ENCODE data around the gene TMEM151B.
"Not testable (repeated sequence)": the region's sequence is repeated elsewhere in the genome, so short reads cannot be mapped to it uniquely, and the experiment has no call there.

Gene TMEM151B

GRCh38 chr6:44228031-44228430 is 42.2 kb upstream of the TMEM151B start:
- Histone ChIP-seq H3K36me3 (replicated peaks) (peaks cover 51% of the 10 kb centered on the region), H3K27me3 (ENCODE audit: low read depth) (no peaks in the 10 kb centered on the region), H3K4me3 (no peak overlapping the region), H3K9me3 (no peaks in the 10 kb centered on the region), H3K4me1 (peaks cover 17% of the 10 kb centered on the region)
- in situ Hi-C loops (cut with MboI; ENCODE audit: low sequenced_read_pairs) = no loop called here
- no peak for DNase-seq (ENCODE audit: low spot score in 2 of 2)

- H3K4me1 ChIP-seq = peaks cover 16% of the 10 kb centered on the region
- in situ Hi-C loops (cut with MboI; ENCODE audit: low sequenced_read_pairs) = no loop called here
- H3K36me3 ChIP-seq (replicated peaks) = peaks cover 55% of the 10 kb centered on the region
- DNase-seq (ENCODE audit: low spot score in 2 of 2) = no peak
- H3K4me3 ChIP-seq = no peak overlapping the region
- no peaks in the 10 kb centered on the region for H3K9me3 ChIP-seq
- H3K27me3 ChIP-seq (ENCODE audit: low read depth) = no peaks in the 10 kb centered on the region
Measured at GRCh38 chr6:44228433-44228832, 41.8 kb upstream of the TMEM151B start.

- Histone ChIP-seq H3K9me3 (no peaks in the 10 kb centered on the region), H3K4me1 (peaks cover 16% of the 10 kb centered on the region), H3K36me3 (replicated peaks) (peaks cover 59% of the 10 kb centered on the region), H3K27me3 (ENCODE audit: low read depth) (no peaks in the 10 kb centered on the region), H3K4me3 (no peak overlapping the region)
- in situ Hi-C loops (cut with MboI; ENCODE audit: low sequenced_read_pairs) = no loop called here
- DNase-seq (ENCODE audit: low spot score in 2 of 2) = no peak
Measured at GRCh38 chr6:44228836-44229235, 41.4 kb upstream of the TMEM151B start.

- Histone ChIP-seq H3K36me3 (replicated peaks) (peaks cover 64% of the 10 kb centered on the region), H3K9me3 (no peaks in the 10 kb centered on the region), H3K4me1 (peaks cover 14% of the 10 kb centered on the region), H3K4me3 (no peak overlapping the region), H3K27me3 (ENCODE audit: low read depth) (no peaks in the 10 kb centered on the region)
- no peak for DNase-seq (ENCODE audit: low spot score in 2 of 2)
- in situ Hi-C loops (cut with MboI; ENCODE audit: low sequenced_read_pairs) = no loop called here
Measured at GRCh38 chr6:44229376-44230033, 40.7 kb upstream of the TMEM151B start.

DNA sequence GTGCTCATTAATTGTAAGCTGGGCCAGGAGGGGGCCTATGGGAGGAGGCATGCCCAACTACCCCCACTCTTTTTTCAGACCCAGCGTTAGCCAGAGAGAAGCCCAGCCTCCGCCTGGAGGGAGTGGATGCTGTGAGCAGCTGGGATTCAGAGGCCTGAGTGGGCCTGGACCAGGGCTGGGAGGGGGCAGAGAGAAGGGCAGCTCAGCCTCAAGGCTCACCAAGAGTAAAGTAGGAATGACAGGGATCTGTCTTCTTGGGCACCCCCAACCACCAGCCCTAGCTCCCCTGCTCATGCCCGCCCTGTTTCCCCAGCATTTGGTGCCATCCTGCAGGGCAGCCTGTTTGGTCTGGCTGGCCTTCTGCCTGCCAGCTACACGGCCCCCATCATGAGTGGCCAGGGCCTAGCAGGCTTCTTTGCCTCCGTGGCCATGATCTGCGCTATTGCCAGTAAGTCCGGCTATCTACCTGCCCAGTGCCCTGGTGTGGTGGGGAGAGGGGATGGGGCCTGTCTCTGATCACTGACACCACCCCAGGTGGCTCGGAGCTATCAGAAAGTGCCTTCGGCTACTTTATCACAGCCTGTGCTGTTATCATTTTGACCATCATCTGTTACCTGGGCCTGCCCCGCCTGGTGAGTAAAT is 40.1 kb upstream of the TMEM151B start:
- Histone ChIP-seq H3K27me3 (ENCODE audit: low read depth) (no peaks in the 10 kb centered on the region), H3K4me1 (peaks cover 7% of the 10 kb centered on the region), H3K36me3 (replicated peaks) (peaks cover 69% of the 10 kb centered on the region), H3K4me3 (no peak overlapping the region), H3K9me3 (no peaks in the 10 kb centered on the region)
- no peak for DNase-seq (ENCODE audit: low spot score in 2 of 2)
- in situ Hi-C loops (cut with MboI; ENCODE audit: low sequenced_read_pairs) = no loop called here

DNA sequence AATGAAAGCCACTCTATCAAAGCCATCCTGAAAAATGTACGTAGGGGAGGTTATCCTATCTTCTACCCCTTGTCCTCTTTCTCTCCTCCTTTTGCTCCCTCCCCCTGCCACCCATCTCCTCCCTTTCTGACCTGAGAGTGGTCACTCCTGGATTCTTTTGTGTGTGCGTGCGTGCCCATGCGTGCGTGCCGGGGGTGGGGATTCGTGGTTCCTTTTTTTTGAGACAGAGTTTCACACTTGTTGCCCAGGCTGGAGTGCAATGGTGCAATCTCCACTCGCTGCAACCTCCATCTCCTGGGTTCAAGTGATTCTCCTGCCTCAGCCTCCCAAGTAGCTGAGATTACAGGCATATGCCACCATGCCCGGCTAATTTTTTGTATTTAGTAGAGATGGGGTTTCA is 38.8 kb upstream of the TMEM151B start:
- H3K27me3 ChIP-seq (ENCODE audit: low read depth); in situ Hi-C loops (cut with MboI; ENCODE audit: low sequenced_read_pairs); DNase-seq (ENCODE audit: low spot score in 2 of 2); H3K9me3 ChIP-seq; H3K4me3 ChIP-seq; H3K4me1 ChIP-seq: not testable (repeated sequence)
- H3K36me3 ChIP-seq (replicated peaks) = peaks cover 75% of the 10 kb centered on the region

DNA sequence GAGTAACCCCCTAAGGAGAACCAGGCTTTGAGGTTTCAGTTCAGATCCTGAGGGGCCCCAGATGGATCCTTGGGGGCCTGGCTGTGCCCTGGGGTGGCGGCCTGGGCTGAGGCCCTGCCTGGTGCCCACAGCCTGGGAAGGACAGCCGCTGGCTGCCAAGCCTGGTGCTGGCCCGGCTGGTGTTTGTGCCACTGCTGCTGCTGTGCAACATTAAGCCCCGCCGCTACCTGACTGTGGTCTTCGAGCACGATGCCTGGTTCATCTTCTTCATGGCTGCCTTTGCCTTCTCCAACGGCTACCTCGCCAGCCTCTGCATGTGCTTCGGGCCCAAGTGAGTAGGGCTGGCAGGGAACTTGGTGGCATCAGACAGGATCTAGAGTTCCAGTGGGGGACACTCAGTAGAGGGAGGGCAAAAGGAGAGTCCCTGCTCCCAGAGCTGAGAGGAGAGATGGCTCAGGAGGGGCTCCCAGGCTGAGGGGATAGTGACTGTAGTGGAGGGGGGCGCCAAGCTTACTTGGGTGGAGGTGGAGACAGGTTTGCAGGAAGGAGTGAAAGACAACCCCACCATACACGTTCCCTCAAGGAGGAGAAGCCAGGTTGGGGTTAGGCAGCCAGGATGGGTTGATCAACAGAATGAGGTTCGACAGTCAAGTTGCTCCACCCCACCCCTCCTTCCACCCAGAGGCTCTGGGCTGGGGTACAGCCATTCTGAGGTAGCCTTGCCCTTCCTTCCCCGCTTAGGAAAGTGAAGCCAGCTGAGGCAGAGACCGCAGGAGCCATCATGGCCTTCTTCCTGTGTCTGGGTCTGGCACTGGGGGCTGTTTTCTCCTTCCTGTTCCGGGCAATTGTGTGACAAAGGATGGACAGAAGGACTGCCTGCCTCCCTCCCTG is 37.3 kb upstream of the TMEM151B start:
- in situ Hi-C loops (cut with MboI; ENCODE audit: low sequenced_read_pairs) = no loop called here
- Histone ChIP-seq H3K4me3 (no peak overlapping the region), H3K9me3 (no peaks in the 10 kb centered on the region), H3K4me1 (peaks cover 6% of the 10 kb centered on the region), H3K27me3 (ENCODE audit: low read depth) (no peaks in the 10 kb centered on the region), H3K36me3 (replicated peaks) (peaks cover 70% of the 10 kb centered on the region)
- DNase-seq (ENCODE audit: low spot score in 2 of 2) = no peak

GRCh38 chr6:44233567-44234100 is 36.6 kb upstream of the TMEM151B start:
- DNase-seq (ENCODE audit: low spot score in 2 of 2) = no peak
- H3K36me3 ChIP-seq (replicated peaks) = peaks cover 64% of the 10 kb centered on the region
- H3K9me3 ChIP-seq = no peaks in the 10 kb centered on the region
- peaks cover 6% of the 10 kb centered on the region for H3K4me1 ChIP-seq
- in situ Hi-C loops (cut with MboI; ENCODE audit: low sequenced_read_pairs) = no loop called here
- H3K27me3 ChIP-seq (ENCODE audit: low read depth) = no peaks in the 10 kb centered on the region
- no peak overlapping the region for H3K4me3 ChIP-seq

- in situ Hi-C loops (cut with MboI; ENCODE audit: low sequenced_read_pairs) = loop anchor here (5.0 kb wide), 1 partner anchor 62 kb away; no protein-coding TSS in a partner anchor
- no peaks in the 10 kb centered on the region for H3K27me3 ChIP-seq (ENCODE audit: low read depth)
- DNase-seq (ENCODE audit: low spot score in 2 of 2) = peak in 1 of 2 experiments; percentile 60
- H3K4me1 ChIP-seq = peaks cover 6% of the 10 kb centered on the region
- H3K9me3 ChIP-seq = no peaks in the 10 kb centered on the region
- no peak overlapping the region for H3K4me3 ChIP-seq
- peaks cover 57% of the 10 kb centered on the region for H3K36me3 ChIP-seq (replicated peaks)
Measured at GRCh38 chr6:44234101-44235025, 35.9 kb upstream of the TMEM151B start.

DNA sequence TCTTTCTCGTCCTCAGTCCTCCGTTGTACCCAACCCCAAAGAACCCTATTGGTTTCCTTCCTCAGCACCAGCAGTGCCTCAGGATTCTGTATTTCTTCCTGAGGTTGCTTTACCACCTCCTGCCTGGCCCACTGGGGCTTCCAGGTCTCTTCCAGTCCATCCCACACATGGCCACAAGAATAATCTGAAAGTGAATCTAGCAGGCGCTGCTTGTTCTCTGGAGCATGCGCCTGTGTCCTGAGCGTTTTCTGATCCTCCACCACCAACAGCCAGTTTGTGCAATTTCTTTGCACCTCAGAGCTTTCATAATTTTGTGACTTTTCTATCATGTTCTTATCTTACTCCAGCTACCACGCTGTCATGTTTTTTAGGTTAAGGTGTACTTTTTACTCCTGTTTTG is 35.0 kb upstream of the TMEM151B start:
- DNase-seq (ENCODE audit: low spot score in 2 of 2) = no peak
- no peak overlapping the region for H3K4me3 ChIP-seq
- H3K4me1 ChIP-seq = peaks cover 6% of the 10 kb centered on the region
- H3K9me3 ChIP-seq = no peaks in the 10 kb centered on the region
- in situ Hi-C loops (cut with MboI; ENCODE audit: low sequenced_read_pairs) = loop anchor here (5.0 kb wide), 1 partner anchor 63 kb away; no protein-coding TSS in a partner anchor
- H3K36me3 ChIP-seq (replicated peaks) = peaks cover 48% of the 10 kb centered on the region
- H3K27me3 ChIP-seq (ENCODE audit: low read depth) = no peaks in the 10 kb centered on the region

DNA sequence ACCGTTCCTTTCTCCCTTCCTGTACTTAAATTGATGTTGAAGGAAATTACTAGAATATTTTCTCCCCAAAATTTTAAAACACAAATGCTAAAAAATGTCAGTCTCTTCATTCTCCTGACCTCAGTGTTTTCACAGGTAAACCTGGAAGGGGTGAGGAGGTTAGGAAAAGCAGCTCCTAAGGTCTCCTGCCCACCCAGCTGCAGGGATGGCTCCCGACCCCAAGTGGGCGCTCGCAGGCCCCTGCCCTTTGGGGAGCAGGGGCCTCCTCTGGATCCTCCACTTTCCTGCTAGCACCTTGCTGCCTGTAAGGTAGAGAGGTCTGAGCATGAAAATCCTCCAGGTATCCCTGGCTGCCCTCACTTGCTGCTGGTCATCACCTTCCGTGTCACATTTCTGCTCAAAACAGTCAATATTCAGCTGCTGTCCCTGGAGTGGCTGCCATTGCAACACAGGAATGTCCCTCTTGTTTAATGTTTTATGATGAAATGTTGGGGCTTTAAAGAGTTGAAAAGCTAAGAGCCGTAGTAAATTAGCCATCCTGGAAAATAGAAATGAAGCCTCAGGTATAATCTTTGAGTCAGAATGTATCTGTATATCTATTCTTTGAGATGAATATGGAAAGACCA is 34.2 kb upstream of the TMEM151B start:
- no peaks in the 10 kb centered on the region for H3K9me3 ChIP-seq
- H3K36me3 ChIP-seq (replicated peaks) = peaks cover 43% of the 10 kb centered on the region
- in situ Hi-C loops (cut with MboI; ENCODE audit: low sequenced_read_pairs) = loop anchor here (5.0 kb wide), 1 partner anchor 64 kb away; no protein-coding TSS in a partner anchor
- H3K27me3 ChIP-seq (ENCODE audit: low read depth) = no peaks in the 10 kb centered on the region
- H3K4me1 ChIP-seq = peaks cover 6% of the 10 kb centered on the region
- H3K4me3 ChIP-seq = no peak overlapping the region
- DNase-seq (ENCODE audit: low spot score in 2 of 2) = no peak

DNA sequence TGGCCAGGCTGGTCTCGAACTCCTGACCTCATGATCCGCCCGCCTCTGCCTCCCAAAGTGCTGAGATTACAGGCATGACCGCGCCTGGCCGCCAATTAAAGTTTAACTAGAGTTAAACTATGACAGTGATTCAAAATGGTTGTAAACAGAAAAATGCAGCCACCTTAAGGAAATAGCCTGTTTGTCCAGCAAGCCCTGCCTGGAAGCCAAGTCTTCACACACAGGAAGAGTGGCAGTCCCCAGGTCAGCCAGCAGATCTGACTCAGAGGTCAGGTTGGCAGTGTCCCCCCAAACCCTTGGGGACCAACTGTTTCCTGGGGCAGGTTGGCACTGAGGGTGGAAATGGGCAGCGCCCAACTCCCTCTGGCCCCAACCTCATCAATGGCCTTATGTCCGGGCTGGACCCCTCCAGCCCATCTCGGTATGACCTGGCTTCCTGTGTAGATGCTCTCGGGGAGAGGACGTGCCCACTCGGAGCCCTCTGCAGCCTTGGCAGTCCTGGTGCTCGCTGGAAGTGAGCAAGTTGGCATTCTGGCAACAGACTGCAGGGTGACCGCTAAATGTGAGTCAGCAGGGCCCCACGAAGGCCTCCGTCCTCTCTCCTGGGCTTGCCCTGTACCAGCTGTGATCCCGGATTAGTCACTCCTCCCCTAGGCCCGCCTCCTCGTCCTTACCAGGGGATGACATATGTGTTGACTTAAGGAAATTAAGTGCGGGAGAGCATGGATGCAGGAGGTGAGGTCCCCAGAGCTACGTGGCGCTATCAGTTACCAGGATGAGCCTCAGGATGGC is 33.0 kb upstream of the TMEM151B start:
- Histone ChIP-seq H3K27me3 (ENCODE audit: low read depth) (no peaks in the 10 kb centered on the region), H3K9me3 (no peaks in the 10 kb centered on the region), H3K4me3 (peak overlapping the region; percentile 25), H3K36me3 (replicated peaks) (peaks cover 31% of the 10 kb centered on the region), H3K4me1 (peaks cover 6% of the 10 kb centered on the region)
- in situ Hi-C loops (cut with MboI; ENCODE audit: low sequenced_read_pairs) = loop anchor here (5.0 kb wide), 1 partner anchor 65 kb away; no protein-coding TSS in a partner anchor
- peak in 1 of 2 experiments; percentile 78 for DNase-seq (ENCODE audit: low spot score in 2 of 2)

Data from HAP-1 (cell line).